Measurements from ENCODE around the gene SACM1L. TPM values are rescaled to one million over a fixed set of nuclear protein-coding genes. Genes with fewer than 3 reads are reported as not detected.

SACM1L gene
- total RNA-seq, 1 donor from 2014 or later: 26.6 TPM

DNA sequence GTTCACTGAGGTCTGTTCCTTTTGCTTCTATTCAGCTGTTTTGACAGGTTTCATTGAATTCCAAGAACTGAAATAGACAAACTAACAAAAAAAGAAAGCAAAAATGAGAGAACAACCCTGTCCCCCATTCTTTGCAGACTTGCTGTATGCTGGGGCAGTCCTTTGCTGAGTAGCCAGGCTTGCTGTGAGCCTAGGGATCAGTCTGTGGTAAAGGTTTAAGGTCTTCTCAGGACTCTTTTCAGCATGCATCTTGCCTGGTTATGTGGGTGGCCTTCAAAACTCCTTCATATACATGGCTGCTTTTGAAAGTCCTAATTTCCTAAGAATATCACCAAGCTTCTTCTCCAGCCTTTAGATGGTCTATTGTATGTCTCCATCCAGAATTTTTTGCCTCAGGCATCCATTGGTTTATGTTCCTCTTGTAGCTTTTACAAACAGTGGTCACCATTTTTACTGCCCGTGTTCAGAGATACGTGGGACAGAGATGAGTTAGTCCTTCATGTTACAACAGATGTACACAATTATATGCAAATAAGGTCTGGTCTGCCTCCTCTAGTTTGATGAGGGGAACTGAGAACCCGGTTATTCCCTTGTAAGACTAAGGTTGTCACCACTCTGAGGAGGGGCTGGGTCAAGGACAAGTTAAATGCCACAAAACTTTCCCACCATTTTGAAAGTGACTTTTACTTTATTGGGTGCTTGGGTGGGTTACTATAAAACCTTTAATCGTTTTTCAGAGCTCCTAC lies 41.4 kb downstream of the SACM1L start:
- H3K36me3 ChIP-seq (ENCODE audit: control insufficient read depth, insufficient read depth, low read length): peaks cover 9% of the 10 kb centered on the region
- DNase-seq (ENCODE audit: low read depth) (no peak), FAIRE-seq (no peak)
- TF ChIP-seq, protein P1, sequence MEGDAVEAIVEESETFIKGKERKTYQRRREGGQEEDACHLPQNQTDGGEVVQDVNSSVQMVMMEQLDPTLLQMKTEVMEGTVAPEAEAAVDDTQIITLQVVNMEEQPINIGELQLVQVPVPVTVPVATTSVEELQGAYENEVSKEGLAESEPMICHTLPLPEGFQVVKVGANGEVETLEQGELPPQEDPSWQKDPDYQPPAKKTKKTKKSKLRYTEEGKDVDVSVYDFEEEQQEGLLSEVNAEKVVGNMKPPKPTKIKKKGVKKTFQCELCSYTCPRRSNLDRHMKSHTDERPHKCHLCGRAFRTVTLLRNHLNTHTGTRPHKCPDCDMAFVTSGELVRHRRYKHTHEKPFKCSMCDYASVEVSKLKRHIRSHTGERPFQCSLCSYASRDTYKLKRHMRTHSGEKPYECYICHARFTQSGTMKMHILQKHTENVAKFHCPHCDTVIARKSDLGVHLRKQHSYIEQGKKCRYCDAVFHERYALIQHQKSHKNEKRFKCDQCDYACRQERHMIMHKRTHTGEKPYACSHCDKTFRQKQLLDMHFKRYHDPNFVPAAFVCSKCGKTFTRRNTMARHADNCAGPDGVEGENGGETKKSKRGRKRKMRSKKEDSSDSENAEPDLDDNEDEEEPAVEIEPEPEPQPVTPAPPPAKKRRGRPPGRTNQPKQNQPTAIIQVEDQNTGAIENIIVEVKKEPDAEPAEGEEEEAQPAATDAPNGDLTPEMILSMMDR (IDR thresholded peaks at IDR 0.05; ENCODE audit: insufficient read depth, low read length, severe bottlenecking): no peak
- H3K27me3 ChIP-seq (ENCODE audit: control insufficient read depth, insufficient read depth, low read length): no peaks in the 10 kb centered on the region
- H3K4me3 ChIP-seq (ENCODE audit: low read depth, low read length): no peak overlapping the region

DNA sequence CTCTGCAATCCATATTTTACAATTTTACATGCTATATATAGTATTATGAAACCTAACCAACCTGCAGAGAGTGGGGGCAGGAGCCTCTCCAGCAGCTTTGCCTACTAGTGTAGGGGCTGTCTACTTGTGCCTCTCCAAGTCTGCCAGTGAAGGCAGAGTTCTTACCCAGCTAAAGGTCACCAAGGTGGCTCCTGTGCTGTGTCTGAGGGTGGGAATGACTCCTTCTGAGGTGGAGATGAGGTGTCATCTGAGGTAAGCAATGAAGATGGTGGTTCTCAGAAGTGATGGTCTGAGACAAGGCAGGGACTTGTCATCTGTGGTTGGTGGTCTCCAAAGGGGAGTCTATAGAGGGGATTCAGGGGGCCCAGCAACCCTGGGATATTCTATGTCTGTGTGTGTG lies 47.5 kb downstream of the SACM1L start:
- Histone ChIP-seq H3K27me3 (ENCODE audit: control insufficient read depth, insufficient read depth, low read length) (no peaks in the 10 kb centered on the region), H3K4me3 (ENCODE audit: low read depth, low read length) (no peak overlapping the region), H3K36me3 (ENCODE audit: control insufficient read depth, insufficient read depth, low read length) (peaks cover 20% of the 10 kb centered on the region)
- TF ChIP-seq, protein P1 (IDR thresholded peaks at IDR 0.05; ENCODE audit: insufficient read depth, low read length, severe bottlenecking): no peak
- DNase-seq (ENCODE audit: low read depth): no peak
- no peak for FAIRE-seq

DNA sequence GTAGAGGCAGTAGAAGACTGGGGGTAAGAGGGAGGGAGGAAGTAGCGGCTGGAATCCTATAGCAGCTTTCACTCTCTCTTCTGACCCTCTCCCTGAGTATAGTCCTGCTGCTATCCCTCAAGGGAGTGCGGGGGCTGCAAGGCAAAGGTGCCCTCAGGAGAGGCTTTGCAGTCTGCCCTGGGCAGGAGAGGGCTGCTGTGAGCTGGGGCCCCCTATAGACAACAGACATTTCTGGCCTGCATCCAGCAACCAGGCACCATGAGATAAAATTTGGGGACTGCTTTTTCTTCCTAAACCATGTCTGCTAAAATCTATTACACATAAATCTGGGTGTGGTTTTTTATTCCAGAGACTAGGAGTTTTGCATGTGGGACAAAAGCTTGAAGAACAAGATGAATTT lies 48.0 kb downstream of the SACM1L start:
- FAIRE-seq: no peak

DNA sequence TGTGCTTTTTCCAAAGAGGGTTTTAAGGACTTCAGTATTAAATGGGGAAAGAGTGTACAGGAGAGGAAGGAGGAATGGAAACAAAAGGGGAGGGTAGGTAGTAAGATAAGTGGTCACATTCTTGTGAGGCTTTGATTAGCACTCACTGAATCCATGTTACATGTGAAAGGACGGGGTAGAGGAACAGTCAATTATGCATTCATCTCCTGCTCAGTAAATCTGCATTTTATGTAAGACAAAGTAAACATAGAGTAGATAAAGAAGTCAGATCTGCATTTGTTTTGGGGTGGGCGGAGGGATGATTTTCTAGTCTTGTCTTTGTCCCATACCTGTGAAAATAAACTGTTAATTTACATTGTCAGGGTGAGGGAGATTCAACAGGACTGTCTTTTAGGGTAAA lies 50.8 kb downstream of the SACM1L start:
- H3K4me3 ChIP-seq (ENCODE audit: low read depth, low read length): no peak overlapping the region
- TF ChIP-seq, protein P1 (IDR thresholded peaks at IDR 0.05; ENCODE audit: insufficient read depth, low read length, severe bottlenecking): no peak
- H3K36me3 ChIP-seq (ENCODE audit: control insufficient read depth, insufficient read depth, low read length): peaks cover 20% of the 10 kb centered on the region

More for the DNA sequence above, 48.0 kb downstream of the SACM1L start:
- TF ChIP-seq, protein P1 (IDR thresholded peaks at IDR 0.05; ENCODE audit: insufficient read depth, low read length, severe bottlenecking): no peak
- no peak overlapping the region for H3K4me3 ChIP-seq (ENCODE audit: low read depth, low read length)
- H3K27me3 ChIP-seq (ENCODE audit: control insufficient read depth, insufficient read depth, low read length): no peaks in the 10 kb centered on the region
- DNase-seq (ENCODE audit: low read depth): no peak
- H3K36me3 ChIP-seq (ENCODE audit: control insufficient read depth, insufficient read depth, low read length): peaks cover 20% of the 10 kb centered on the region

DNA sequence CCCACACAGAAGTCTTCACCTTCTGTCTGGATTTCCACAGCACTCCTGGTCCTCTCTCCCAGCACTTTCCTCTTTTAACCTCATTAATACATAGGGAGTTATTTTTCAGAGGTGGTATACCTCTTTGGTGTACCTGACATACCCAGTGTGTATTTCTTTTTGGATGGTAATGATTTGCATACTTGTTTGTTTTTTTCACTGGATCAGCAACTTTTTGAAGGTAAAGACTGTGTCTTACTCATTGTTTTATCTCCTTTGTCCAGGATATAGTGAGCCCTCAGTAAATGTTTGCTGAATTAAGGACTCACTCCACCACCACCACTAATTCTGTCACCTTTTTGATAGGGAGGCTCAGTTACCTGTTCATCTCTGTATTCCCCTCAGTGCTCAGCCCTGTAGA lies 52.1 kb downstream of the SACM1L start:
- TF ChIP-seq, protein P1 (IDR thresholded peaks at IDR 0.05; ENCODE audit: insufficient read depth, low read length, severe bottlenecking): no peak
- no peak for DNase-seq (ENCODE audit: low read depth)
- Histone ChIP-seq H3K36me3 (ENCODE audit: control insufficient read depth, insufficient read depth, low read length) (peaks cover 18% of the 10 kb centered on the region), H3K27me3 (ENCODE audit: control insufficient read depth, insufficient read depth, low read length) (no peaks in the 10 kb centered on the region), H3K4me3 (ENCODE audit: low read depth, low read length) (no peak overlapping the region)
- no peak for FAIRE-seq

More for the DNA sequence above, 50.8 kb downstream of the SACM1L start:
- FAIRE-seq (no peak), DNase-seq (ENCODE audit: low read depth) (no peak)
- no peaks in the 10 kb centered on the region for H3K27me3 ChIP-seq (ENCODE audit: control insufficient read depth, insufficient read depth, low read length)
